Liver (tissue), 9 donors: ENCODE measurements around the gene TCF7L2. TPM values are rescaled to one million over a fixed set of nuclear protein-coding genes. Genes with fewer than 3 reads are reported as not detected.

Experiments used
- DNase-seq: peaks from one replicate; pipeline ENCODE4 v3.0.0-alpha.2; 2017; ENCODE audit warnings: low spot score
- H3K27ac ChIP-seq, 2 donors: one replicate each; pipeline ENCODE4 v1.7.0; 2013; ENCODE audit warnings: inconsistent platforms in 2 of 2, low read length in 2 of 2, control low read depth in 1 of 2, low read depth in 1 of 2, mild to moderate bottlenecking in 1 of 2
- H3K27me3 ChIP-seq, 4 donors: one replicate each; pipeline versions ENCODE4 v1.6.1 to v1.7.0; 2013; ENCODE audit warnings: low read length in 3 of 4, inconsistent platforms in 1 of 4, mild to moderate bottlenecking in 1 of 4, moderate library complexity in 1 of 4; ENCODE audit not compliant: control insufficient read depth in 4 of 4, insufficient read depth in 4 of 4
- H3K36me3 ChIP-seq, 4 donors: one replicate each; pipeline versions ENCODE4 v1.6.1 to v1.7.0; 2013; ENCODE audit warnings: low read length in 3 of 4, mild to moderate bottlenecking in 3 of 4, low read depth in 1 of 4, moderate library complexity in 1 of 4; ENCODE audit not compliant: control insufficient read depth in 4 of 4, insufficient read depth in 3 of 4
- H3K4me1 ChIP-seq, 4 donors: one replicate each; pipeline versions ENCODE4 v1.6.1 to v1.7.0; 2013; ENCODE audit warnings: low read length in 3 of 4, mild to moderate bottlenecking in 3 of 4, moderate library complexity in 1 of 4; ENCODE audit not compliant: control insufficient read depth in 4 of 4, insufficient read depth in 4 of 4
- H3K4me3 ChIP-seq, 3 donors: one replicate each; pipeline versions ENCODE4 v1.6.1 to v1.7.0; 2013; ENCODE audit warnings: low read length in 3 of 3, control low read depth in 1 of 3, low read depth in 1 of 3, mild to moderate bottlenecking in 1 of 3
- H3K9ac ChIP-seq, 2 donors: one replicate each; pipeline ENCODE4 v1.7.0; 2013; ENCODE audit warnings: low read length in 2 of 2, mild to moderate bottlenecking in 2 of 2, moderate library complexity in 2 of 2, control low read depth in 1 of 2, low read depth in 1 of 2
- H3K9me3 ChIP-seq, 4 donors: one replicate each; pipeline versions ENCODE4 v1.6.1 to v1.7.0; 2013; ENCODE audit warnings: low read length in 3 of 4; ENCODE audit not compliant: control insufficient read depth in 4 of 4
- ATF3 ChIP-seq: IDR thresholded peaks from 2 replicates; pipeline ENCODE4 v1.6.1; 2016; ENCODE audit warnings: antibody characterized with exemption
- EGR1 ChIP-seq, 2 donors: IDR thresholded peaks; 2 replicates each; pipeline ENCODE4 v1.6.1; 2016 to 2018; ENCODE audit warnings: antibody characterized with exemption in 2 of 2, low read depth in 2 of 2
- FOXA1 ChIP-seq: IDR thresholded peaks from 2 replicates; pipeline ENCODE4 v1.6.1; 2016; ENCODE audit warnings: antibody characterized with exemption
- GABPA ChIP-seq, 2 donors: IDR thresholded peaks in 1 of 2; conservative IDR thresholded peaks in 1 of 2; 2 replicates each; pipeline ENCODE4 v1.6.1; 2016; ENCODE audit warnings: antibody characterized with exemption in 2 of 2, mild to moderate bottlenecking in 1 of 2, moderate library complexity in 1 of 2
- HNF4G ChIP-seq: IDR thresholded peaks from 2 replicates; pipeline ENCODE4 v1.6.1; 2016; ENCODE audit warnings: antibody characterized with exemption
- JUND ChIP-seq, 2 donors: IDR thresholded peaks; 2 replicates each; pipeline ENCODE4 v1.6.1; 2016; ENCODE audit warnings: antibody characterized with exemption in 2 of 2
- NR2F2 ChIP-seq: IDR thresholded peaks from 2 replicates; pipeline ENCODE4 v1.6.1; 2016; ENCODE audit warnings: antibody characterized with exemption
- RAD21 ChIP-seq, 2 donors: IDR thresholded peaks; 2 replicates each; pipeline ENCODE4 v1.6.1; 2016; ENCODE audit warnings: antibody characterized with exemption in 2 of 2, mild to moderate bottlenecking in 2 of 2
- SP1 ChIP-seq: IDR thresholded peaks from 2 replicates; pipeline ENCODE4 v1.6.1; 2018; ENCODE audit warnings: antibody characterized with exemption, mild to moderate bottlenecking
- TAF1 ChIP-seq: conservative IDR thresholded peaks from 2 replicates; pipeline ENCODE4 v1.6.1; 2016; ENCODE audit warnings: antibody characterized with exemption, mild to moderate bottlenecking
- YY1 ChIP-seq: IDR thresholded peaks from 2 replicates; pipeline ENCODE4 v1.6.1; 2016; ENCODE audit warnings: antibody characterized with exemption, mild to moderate bottlenecking
- ZBTB33 ChIP-seq: IDR thresholded peaks from 2 replicates; pipeline ENCODE4 v1.6.1; 2016; ENCODE audit warnings: antibody characterized with exemption
- WGBS: extraction: QIAGEN DNeasy Blood & Tissue Kit; methylation state at CpG from one replicate; pipeline ENCODE4 v1.1.7; 2013; 5-methylcytosine and 5-hydroxymethylcytosine counted together
- polyA plus RNA-seq, 2 donors: library from polyadenylated mRNA; stranded (reverse) in 1 of 2; unstranded in 1 of 2; fragments of 200-250 nt in 1 of 2; fragments of >200 nt in 1 of 2; fragmentation: Nextera tagmentation in 1 of 2; extraction: Ambion mirVana in 1 of 2; gene quantifications; one replicate each; pipeline versions ENCODE4 v1.2.1 to v1.2.3, GENCODE V29; 2013 to 2015
- total RNA-seq, 2 donors: library from RNA; depleted of rRNA; stranded (reverse); fragments of >200 nt; gene quantifications; one replicate each; pipeline ENCODE4 v1.2.3, GENCODE V29; 2014
- TF ChIP-seq, protein P1 (sequence below): fragments of 150-350 bp; IDR thresholded peaks from 2 replicates; pipeline ENCODE4 v1.5.1; 2017; ENCODE audit warnings: improper control_type of control experiment, low read depth, low read length; ENCODE audit not compliant: missing input control
- TF ChIP-seq, protein P2 (sequence below): IDR thresholded peaks from 2 replicates; pipeline ENCODE4 v1.6.1; 2016; ENCODE audit warnings: antibody characterized with exemption, mild to moderate bottlenecking
- donor health status: healthy.
- donor health status: healthy.
- donor health status: healthy.
- donor health status: healthy.
- donor health status: healthy.

The TCF7L2 gene
- total and polyA plus RNA-seq, 4 donors, result 4.9 to 18.0 (median 8.3) TPM

DNA sequence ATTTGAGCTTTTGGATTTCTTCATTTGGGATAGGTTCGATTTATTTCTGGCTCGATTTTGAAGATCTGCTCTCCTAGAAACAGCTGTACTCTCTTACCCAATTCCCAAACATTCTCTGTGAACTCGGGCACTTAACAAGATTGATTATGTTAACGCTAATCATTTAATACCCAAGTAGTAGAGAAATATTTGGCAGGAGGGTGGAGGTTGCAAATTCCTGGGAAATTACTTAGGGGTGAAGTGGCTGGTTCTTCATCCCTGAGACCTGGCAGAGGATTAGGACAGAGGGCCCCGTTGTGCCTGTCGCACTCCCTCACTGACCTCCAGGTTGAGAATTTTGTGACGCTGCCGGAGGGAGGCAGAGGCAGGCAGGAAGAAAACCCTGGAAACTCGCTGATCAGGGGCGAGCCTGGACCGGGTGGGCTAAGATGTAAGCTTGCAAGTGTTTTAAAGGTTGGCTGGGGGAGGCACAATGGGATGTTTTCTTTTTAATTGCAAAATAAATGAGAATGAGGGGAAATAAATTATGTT lies 182.6 kb downstream of the TCF7L2 start:
- WGBS, result 52% methylated on average over 11 of the region's 11 CpGs
- TF ChIP-seq JUND (IDR thresholded peaks at IDR 0.05) (no peak), HNF4G (no peak), FOXA1 (no peak), EGR1 (IDR thresholded peaks at IDR 0.05; ENCODE audit: low read depth in 2 of 2) (no peak), YY1 (no peak), ATF3 (no peak), GABPA (IDR thresholded peaks at IDR 0.05 in 1 of 2, conservative IDR thresholded peaks at IDR 0.05 in 1 of 2) (no peak), RAD21 (IDR thresholded peaks at IDR 0.05) (no peak)
- TF ChIP-seq, protein P1, sequence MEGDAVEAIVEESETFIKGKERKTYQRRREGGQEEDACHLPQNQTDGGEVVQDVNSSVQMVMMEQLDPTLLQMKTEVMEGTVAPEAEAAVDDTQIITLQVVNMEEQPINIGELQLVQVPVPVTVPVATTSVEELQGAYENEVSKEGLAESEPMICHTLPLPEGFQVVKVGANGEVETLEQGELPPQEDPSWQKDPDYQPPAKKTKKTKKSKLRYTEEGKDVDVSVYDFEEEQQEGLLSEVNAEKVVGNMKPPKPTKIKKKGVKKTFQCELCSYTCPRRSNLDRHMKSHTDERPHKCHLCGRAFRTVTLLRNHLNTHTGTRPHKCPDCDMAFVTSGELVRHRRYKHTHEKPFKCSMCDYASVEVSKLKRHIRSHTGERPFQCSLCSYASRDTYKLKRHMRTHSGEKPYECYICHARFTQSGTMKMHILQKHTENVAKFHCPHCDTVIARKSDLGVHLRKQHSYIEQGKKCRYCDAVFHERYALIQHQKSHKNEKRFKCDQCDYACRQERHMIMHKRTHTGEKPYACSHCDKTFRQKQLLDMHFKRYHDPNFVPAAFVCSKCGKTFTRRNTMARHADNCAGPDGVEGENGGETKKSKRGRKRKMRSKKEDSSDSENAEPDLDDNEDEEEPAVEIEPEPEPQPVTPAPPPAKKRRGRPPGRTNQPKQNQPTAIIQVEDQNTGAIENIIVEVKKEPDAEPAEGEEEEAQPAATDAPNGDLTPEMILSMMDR, result no peak
- TF ChIP-seq, protein P2, sequence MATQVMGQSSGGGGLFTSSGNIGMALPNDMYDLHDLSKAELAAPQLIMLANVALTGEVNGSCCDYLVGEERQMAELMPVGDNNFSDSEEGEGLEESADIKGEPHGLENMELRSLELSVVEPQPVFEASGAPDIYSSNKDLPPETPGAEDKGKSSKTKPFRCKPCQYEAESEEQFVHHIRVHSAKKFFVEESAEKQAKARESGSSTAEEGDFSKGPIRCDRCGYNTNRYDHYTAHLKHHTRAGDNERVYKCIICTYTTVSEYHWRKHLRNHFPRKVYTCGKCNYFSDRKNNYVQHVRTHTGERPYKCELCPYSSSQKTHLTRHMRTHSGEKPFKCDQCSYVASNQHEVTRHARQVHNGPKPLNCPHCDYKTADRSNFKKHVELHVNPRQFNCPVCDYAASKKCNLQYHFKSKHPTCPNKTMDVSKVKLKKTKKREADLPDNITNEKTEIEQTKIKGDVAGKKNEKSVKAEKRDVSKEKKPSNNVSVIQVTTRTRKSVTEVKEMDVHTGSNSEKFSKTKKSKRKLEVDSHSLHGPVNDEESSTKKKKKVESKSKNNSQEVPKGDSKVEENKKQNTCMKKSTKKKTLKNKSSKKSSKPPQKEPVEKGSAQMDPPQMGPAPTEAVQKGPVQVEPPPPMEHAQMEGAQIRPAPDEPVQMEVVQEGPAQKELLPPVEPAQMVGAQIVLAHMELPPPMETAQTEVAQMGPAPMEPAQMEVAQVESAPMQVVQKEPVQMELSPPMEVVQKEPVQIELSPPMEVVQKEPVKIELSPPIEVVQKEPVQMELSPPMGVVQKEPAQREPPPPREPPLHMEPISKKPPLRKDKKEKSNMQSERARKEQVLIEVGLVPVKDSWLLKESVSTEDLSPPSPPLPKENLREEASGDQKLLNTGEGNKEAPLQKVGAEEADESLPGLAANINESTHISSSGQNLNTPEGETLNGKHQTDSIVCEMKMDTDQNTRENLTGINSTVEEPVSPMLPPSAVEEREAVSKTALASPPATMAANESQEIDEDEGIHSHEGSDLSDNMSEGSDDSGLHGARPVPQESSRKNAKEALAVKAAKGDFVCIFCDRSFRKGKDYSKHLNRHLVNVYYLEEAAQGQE, result no peak
- H3K27ac ChIP-seq, result peak overlapping the region in 1 of 2 donors; percentile 43
- H3K27me3 ChIP-seq, result no peaks in the 10 kb centered on the region
- DNase-seq, result no peak
- peaks cover 5 to 32% (median 22%) of the 10 kb centered on the region in 4 donors for H3K4me1 ChIP-seq
- no peaks in the 10 kb centered on the region for H3K9me3 ChIP-seq
- H3K4me3 ChIP-seq, result no peak overlapping the region
- no peaks in the 10 kb centered on the region for H3K36me3 ChIP-seq
- no peak overlapping the region for H3K9ac ChIP-seq

DNA sequence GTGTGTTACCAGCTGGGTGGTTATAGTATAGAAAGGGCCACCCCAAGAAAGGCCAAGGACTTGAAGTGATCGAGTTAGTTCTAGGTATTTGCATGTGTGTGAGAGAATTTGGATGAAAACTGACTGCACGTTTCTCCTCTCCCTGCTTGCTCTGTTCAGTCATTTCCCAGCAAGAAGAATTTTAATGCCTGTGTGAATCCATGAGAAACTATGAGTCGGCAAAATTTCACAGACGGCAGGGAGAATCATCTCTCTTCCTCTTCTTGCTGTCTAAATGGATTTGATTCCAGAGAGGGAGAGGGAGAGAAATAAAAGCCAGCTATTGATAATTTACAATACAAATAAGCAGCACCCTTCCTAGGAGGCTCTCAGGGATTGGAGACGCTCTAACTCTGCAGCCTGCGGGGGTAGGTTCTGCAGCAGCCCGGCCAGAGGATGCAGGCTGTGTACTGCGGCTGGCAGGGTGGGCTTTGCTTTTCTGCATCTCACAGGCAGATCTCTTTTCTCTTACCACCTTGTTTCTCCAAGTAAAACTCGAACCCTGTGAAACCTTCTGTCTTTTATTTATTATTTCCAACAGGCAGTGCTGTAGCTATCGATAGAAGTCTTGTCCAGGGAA lies 183.6 kb downstream of the TCF7L2 start:
- H3K36me3 ChIP-seq, result no peaks in the 10 kb centered on the region
- WGBS, result 85% methylated on average over 10 of the region's 10 CpGs
- peaks cover 5 to 32% (median 22%) of the 10 kb centered on the region in 4 donors for H3K4me1 ChIP-seq
- TF ChIP-seq TAF1 (no peak), ZBTB33 (no peak), EGR1 (IDR thresholded peaks at IDR 0.05; ENCODE audit: low read depth in 2 of 2) (no peak), HNF4G (no peak), SP1 (no peak), NR2F2 (no peak)
- no peak for DNase-seq
- H3K27me3 ChIP-seq, result no peaks in the 10 kb centered on the region
- no peak overlapping the region for H3K9ac ChIP-seq
- no peaks in the 10 kb centered on the region for H3K9me3 ChIP-seq
- no peak overlapping the region for H3K4me3 ChIP-seq
- no peak overlapping the region for H3K27ac ChIP-seq
